ENCODE measurements around the gene LRRC8D. TPM values are rescaled to one million over a fixed set of nuclear protein-coding genes. Genes with fewer than 3 reads are reported as not detected.

The LRRC8D gene
- total and polyA plus RNA-seq, 8 donors: 14.3 to 23.6 (median 17.0) TPM

DNA sequence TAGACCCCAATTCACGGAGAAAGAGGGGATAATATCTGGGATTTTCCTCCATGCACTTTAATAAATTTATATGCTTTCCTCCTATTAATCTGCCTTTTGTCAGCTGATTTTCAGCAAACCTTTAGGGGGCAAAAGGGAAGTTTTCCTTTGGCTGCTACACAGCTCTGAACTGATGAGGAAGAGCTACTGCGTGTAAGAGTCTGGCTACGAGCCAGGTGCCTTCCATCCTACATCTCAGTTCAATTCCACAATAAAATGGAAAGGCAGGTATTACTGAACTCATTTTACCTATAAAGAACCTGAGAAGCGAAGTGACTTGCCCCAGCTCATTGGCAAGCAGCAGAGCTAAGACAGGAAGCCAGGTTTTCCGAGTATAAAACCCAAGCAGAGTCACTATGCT is 145.8 kb downstream of the LRRC8D start:
- Histone ChIP-seq H3K9me3 (no peaks in the 10 kb centered on the region), H3K27ac (no peak overlapping the region), H3K27me3 (no peaks in the 10 kb centered on the region), H3K4me3 (no peak overlapping the region), H3K4me1 (peaks cover 0 to 5% of the 10 kb centered on the region in 2 donors), H3K36me3 (no peaks in the 10 kb centered on the region)
- ATAC-seq (no peak), DNase-seq (no peak)
- intact Hi-C loops (cut with DNase I): no loop called here
- TF ChIP-seq, protein P1, sequence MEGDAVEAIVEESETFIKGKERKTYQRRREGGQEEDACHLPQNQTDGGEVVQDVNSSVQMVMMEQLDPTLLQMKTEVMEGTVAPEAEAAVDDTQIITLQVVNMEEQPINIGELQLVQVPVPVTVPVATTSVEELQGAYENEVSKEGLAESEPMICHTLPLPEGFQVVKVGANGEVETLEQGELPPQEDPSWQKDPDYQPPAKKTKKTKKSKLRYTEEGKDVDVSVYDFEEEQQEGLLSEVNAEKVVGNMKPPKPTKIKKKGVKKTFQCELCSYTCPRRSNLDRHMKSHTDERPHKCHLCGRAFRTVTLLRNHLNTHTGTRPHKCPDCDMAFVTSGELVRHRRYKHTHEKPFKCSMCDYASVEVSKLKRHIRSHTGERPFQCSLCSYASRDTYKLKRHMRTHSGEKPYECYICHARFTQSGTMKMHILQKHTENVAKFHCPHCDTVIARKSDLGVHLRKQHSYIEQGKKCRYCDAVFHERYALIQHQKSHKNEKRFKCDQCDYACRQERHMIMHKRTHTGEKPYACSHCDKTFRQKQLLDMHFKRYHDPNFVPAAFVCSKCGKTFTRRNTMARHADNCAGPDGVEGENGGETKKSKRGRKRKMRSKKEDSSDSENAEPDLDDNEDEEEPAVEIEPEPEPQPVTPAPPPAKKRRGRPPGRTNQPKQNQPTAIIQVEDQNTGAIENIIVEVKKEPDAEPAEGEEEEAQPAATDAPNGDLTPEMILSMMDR (IDR thresholded peaks at IDR 0.05): no peak

DNA sequence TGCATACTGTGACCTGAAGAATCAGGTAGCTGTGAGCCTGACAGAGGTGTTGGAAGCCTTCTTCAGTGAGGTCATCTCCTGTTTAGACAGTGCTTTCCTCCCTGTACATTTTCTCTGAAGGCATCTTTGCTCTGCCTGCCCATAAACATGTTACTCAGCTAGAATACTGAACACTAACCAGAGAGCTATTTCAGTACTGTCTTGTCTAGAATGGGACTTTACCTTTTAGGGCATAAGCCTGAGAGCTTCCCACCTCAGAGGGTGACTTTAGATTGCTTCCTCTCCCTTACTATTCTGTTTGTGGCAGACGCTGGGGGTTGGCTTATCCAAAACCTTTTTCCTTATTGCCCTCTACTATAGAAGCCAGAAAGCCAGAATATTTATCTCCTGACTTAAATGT is 150.8 kb downstream of the LRRC8D start:
- ATAC-seq (no peak), DNase-seq (no peak)
- peaks cover 0 to 14% of the 10 kb centered on the region in 2 donors for H3K4me1 ChIP-seq
- no peaks in the 10 kb centered on the region for H3K36me3 ChIP-seq
- intact Hi-C loops (cut with DNase I): no loop called here
- H3K27me3 ChIP-seq: no peaks in the 10 kb centered on the region
- H3K4me3 ChIP-seq: no peak overlapping the region
- H3K9me3 ChIP-seq: no peaks in the 10 kb centered on the region
- no peak overlapping the region for H3K27ac ChIP-seq
- TF ChIP-seq, protein P1 (IDR thresholded peaks at IDR 0.05): no peak

DNA sequence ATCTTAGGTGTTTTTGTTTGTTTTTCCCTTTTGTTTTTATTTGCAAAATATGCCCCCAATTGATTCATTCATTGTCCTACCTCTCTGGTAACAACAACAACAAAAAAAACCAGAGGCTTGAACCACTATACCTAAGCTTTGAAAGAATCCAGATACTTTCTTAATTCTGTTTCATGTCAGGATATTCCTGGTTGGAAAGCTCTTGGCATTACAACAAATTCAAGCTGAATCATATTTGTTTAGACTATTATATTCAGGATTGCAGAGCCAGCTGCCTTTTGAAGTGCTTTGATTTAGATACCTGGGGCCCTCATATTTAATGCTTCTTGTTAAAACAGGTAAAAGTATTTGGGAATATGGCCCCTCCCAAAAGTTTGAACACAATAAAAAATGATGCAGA is 151.2 kb downstream of the LRRC8D start:
- H3K4me1 ChIP-seq: peaks cover 0 to 12% of the 10 kb centered on the region in 2 donors
- H3K4me3 ChIP-seq: no peak overlapping the region
- no peaks in the 10 kb centered on the region for H3K9me3 ChIP-seq
- DNase-seq: no peak
- no peak for ATAC-seq
- H3K27ac ChIP-seq: no peak overlapping the region
- H3K27me3 ChIP-seq: no peaks in the 10 kb centered on the region
- H3K36me3 ChIP-seq: no peaks in the 10 kb centered on the region
- intact Hi-C loops (cut with DNase I): no loop called here
- TF ChIP-seq, protein P1 (IDR thresholded peaks at IDR 0.05): no peak

DNA sequence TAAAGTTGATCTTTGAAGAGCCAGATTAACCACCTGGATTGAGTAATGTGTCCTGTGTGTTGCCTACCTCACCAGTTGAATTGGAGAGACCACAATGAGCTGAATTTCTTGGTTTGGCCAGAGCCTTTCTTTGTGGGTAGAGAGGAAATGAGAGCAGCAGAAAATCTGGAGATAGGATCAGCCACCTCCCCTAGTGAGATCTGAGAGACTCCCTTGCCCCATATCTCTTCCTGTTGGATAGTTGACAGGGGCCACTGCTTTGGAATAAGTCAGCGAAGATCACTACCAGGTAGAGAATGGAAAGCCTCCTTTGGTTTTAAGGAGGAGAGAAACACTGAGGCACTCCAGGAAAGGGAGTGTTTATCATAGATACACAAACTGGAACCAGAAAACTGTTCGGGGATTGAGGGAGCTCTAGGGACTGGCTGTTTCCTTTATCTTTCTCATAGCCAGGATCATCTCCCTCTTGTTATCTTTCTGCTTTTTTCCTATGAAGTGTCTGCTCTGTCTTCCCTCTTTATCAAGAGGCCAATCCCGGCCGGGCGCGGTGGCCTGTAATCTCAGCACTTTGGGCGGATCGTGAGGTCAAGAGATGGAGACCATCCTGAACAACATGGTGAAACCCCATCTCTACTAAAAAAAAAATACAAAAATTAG is 152.8 kb downstream of the LRRC8D start:
- intact Hi-C loops (cut with DNase I): no loop called here
- no peak overlapping the region for H3K27ac ChIP-seq
- peaks cover 0 to 12% of the 10 kb centered on the region in 2 donors for H3K4me1 ChIP-seq
- no peaks in the 10 kb centered on the region for H3K36me3 ChIP-seq
- TF ChIP-seq, protein P1 (IDR thresholded peaks at IDR 0.05): no peak
- H3K27me3 ChIP-seq: no peaks in the 10 kb centered on the region
- H3K4me3 ChIP-seq: no peak overlapping the region
- H3K9me3 ChIP-seq: no peaks in the 10 kb centered on the region
- no peak for ATAC-seq
- no peak for DNase-seq

DNA sequence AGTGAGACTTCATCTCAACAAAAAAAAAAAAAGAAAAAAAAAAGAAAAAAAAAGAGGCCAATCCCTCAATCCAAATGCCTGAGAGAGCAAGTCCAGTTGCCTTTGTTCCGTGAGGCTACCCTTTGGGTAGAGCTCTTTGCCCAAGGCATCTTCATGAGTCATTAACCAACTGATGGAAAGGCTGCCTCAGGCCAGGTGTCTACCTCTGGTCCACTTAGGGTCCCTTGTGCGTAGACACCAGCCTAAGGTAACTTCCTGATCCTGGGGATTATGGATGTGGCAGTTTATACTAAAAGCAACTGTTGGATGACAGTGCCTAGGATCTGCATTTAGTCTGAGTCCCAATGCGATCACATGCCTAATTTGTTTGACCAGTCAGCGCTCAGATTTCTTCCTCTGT is 153.4 kb downstream of the LRRC8D start:
- ATAC-seq (no peak), DNase-seq (no peak)
- Histone ChIP-seq H3K4me1 (peaks cover 0 to 12% of the 10 kb centered on the region in 2 donors), H3K9me3 (no peaks in the 10 kb centered on the region), H3K4me3 (no peak overlapping the region), H3K36me3 (no peaks in the 10 kb centered on the region), H3K27ac (no peak overlapping the region), H3K27me3 (no peaks in the 10 kb centered on the region)
- intact Hi-C loops (cut with DNase I): no loop called here
- TF ChIP-seq, protein P1 (IDR thresholded peaks at IDR 0.05): no peak
